GM19239 (cell line): ENCODE data around the gene NFKB2.

Experiments used
- DNase-seq: peaks from one replicate; pipeline ENCODE4 v3.0.0; 2011; ENCODE audit warnings: low spot score; ENCODE audit not compliant: insufficient read length
- FAIRE-seq: peaks from 2 replicates; lab custom pipeline; 2011; peaks lifted over from hg19 to GRCh38; lab: Jason Lieb, UNC

The NFKB2 gene

GRCh38 chr10:102420714-102421506 lies 25.4 kb downstream of the NFKB2 start, which contains the start of gene FBXL15:
Gene FBXL15 (plus strand): TSS chr10:102420836. CDS start chr10:102421130, 294 bp downstream.
- FAIRE-seq (peak; percentile 96), DNase-seq (peak; percentile 96)

GRCh38 chr10:102421507-102421756 lies 25.9 kb downstream of the NFKB2 start:
- FAIRE-seq: no peak
- DNase-seq: no peak

- DNase-seq (no peak), FAIRE-seq (no peak)
Observed at GRCh38 chr10:102421757-102422512, 26.4 kb downstream of the NFKB2 start.

GRCh38 chr10:102422545-102423129 lies 27.1 kb downstream of the NFKB2 start:
- DNase-seq (no peak), FAIRE-seq (peak; percentile 86)

GRCh38 chr10:102423372-102423968 lies 28.0 kb downstream of the NFKB2 start:
- FAIRE-seq (no peak), DNase-seq (no peak)

- FAIRE-seq: no peak
- no peak for DNase-seq
Observed at GRCh38 chr10:102424145-102424544, 28.6 kb downstream of the NFKB2 start.

GRCh38 chr10:102424916-102425315 lies 29.4 kb downstream of the NFKB2 start:
- FAIRE-seq (no peak), DNase-seq (no peak)

- DNase-seq: no peak
- FAIRE-seq: no peak
Observed at GRCh38 chr10:102425444-102425843, 29.9 kb downstream of the NFKB2 start.

- no peak for FAIRE-seq
Observed at GRCh38 chr10:102426803-102427287, 31.3 kb downstream of the NFKB2 start.

GRCh38 chr10:102429468-102429867 lies 34.0 kb downstream of the NFKB2 start:
- DNase-seq (no peak), FAIRE-seq (no peak)

More at GRCh38 chr10:102426803-102427287, 31.3 kb downstream of the NFKB2 start:
- no peak for DNase-seq

- DNase-seq: no peak
- FAIRE-seq: no peak
Observed at GRCh38 chr10:102431452-102432124, 36.1 kb downstream of the NFKB2 start.

GRCh38 chr10:102432162-102432950 lies 36.9 kb downstream of the NFKB2 start, which contains the start of gene CUEDC2:
Gene CUEDC2 (minus strand): TSS chr10:102432574. CDS start chr10:102425188, 7,386 bp downstream.
- FAIRE-seq: peak; percentile 98
- peak; percentile 89 for DNase-seq

- DNase-seq: no peak
- no peak for FAIRE-seq
Observed at GRCh38 chr10:102433619-102434046, 38.1 kb downstream of the NFKB2 start.

GRCh38 chr10:102434394-102435132 lies 39.1 kb downstream of the NFKB2 start:
- DNase-seq (no peak), FAIRE-seq (no peak)

- FAIRE-seq (no peak), DNase-seq (no peak)
Observed at GRCh38 chr10:102435133-102435497, 39.6 kb downstream of the NFKB2 start.

GRCh38 chr10:102435529-102436233 lies 40.2 kb downstream of the NFKB2 start:
- DNase-seq: no peak
- FAIRE-seq: peak; percentile 56

- FAIRE-seq (no peak), DNase-seq (no peak)
Observed at GRCh38 chr10:102436312-102436711, 40.8 kb downstream of the NFKB2 start.

GRCh38 chr10:102437515-102437914 lies 42.0 kb downstream of the NFKB2 start:
- no peak for FAIRE-seq

More at GRCh38 chr10:102437515-102437914, 42.0 kb downstream of the NFKB2 start:
- DNase-seq: no peak
